Measurements from ENCODE around the gene ADISSP. TPM values are rescaled to one million over a fixed set of nuclear protein-coding genes. Genes with fewer than 3 reads are reported as not detected.

ADISSP gene
- total and polyA plus RNA-seq, 5 donors = 11.7 to 13.7 (median 12.2) TPM

DNA sequence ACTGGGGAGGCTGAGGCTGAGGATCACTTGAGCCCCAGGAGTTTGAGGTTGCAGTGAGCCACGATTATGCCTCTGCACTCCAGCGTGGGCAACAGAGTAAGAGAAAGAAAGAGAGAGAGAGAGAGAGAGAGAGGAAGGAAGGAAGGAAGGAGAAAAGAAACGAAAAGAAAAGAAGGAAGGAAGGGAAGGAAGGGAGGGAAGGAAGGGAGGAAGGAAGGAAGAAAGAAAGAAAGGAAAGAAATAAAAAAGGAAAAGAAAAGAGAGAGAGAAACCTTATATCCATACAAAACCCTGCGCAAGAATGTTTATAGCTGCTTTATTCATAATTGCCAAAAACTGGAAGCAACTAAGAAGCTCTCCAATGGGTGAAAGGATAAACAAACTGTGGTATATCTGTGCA is 43.2 kb downstream of the ADISSP start:
- Histone ChIP-seq H3K27me3 (ENCODE audit: control insufficient read depth, insufficient read depth) (no peaks in the 10 kb centered on the region), H3K9me3 (ENCODE audit: control insufficient read depth, low read length) (no peaks in the 10 kb centered on the region), H3K27ac (ENCODE audit: low read length) (no peak overlapping the region), H3K4me1 (ENCODE audit: control insufficient read depth, insufficient read depth, low read length) (peaks cover 3% of the 10 kb centered on the region), H3K4me3 (ENCODE audit: low read length) (no peak overlapping the region)
- intact Hi-C loops (cut with DNase I) = no loop called here
- no peak for DNase-seq
- 68% methylated on average over 4 of the region's 4 CpGs for WGBS
- no peak for ATAC-seq

DNA sequence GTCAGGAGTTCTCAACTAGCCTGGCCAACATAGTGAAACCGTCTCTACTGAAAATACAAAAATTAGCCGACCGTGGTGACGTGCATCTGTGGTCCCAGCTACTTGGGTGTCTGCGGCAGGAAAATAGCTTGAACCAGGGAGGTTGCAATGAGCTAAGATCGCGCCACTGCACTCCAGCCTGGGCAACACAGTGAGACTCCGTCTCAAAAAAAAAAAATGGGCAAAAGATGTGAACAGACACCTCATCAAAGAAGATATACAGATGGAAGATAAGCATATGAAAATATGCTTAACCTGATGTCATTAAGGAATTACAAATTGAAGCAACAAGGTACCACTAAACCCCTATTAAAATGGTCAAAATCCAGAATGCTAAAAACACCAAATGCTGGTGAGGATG is 44.3 kb downstream of the ADISSP start:
- Histone ChIP-seq H3K27ac (ENCODE audit: low read length) (no peak overlapping the region), H3K4me1 (ENCODE audit: control insufficient read depth, insufficient read depth, low read length) (no peaks in the 10 kb centered on the region), H3K27me3 (ENCODE audit: control insufficient read depth, insufficient read depth) (no peaks in the 10 kb centered on the region), H3K9me3 (ENCODE audit: control insufficient read depth, low read length) (no peaks in the 10 kb centered on the region), H3K4me3 (ENCODE audit: low read length) (no peak overlapping the region)
- 95% methylated on average over 8 of the region's 8 CpGs for WGBS
- DNase-seq (no peak), ATAC-seq (no peak)
- intact Hi-C loops (cut with DNase I) = no loop called here

DNA sequence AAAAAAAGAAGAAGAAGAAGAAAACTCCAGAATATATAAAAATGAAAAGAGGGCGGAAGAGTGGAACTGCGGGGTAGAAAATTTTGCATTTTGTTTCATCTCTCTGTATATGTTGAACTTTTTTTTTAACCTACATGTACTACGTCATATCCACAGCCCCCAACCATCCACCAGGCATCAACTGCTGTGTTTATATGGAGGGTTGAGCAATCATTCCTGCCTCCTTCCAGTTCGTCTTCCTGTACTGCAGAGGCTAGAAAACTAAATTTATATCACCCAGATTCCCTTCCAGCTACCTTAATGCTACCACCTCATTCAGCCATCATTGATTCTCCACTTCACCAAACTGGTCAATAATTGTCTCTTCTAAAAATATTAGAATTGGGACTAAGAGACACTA is 45.6 kb downstream of the ADISSP start:
- no peak for DNase-seq
- Histone ChIP-seq H3K4me3 (ENCODE audit: low read length) (no peak overlapping the region), H3K9me3 (ENCODE audit: control insufficient read depth, low read length) (no peaks in the 10 kb centered on the region), H3K4me1 (ENCODE audit: control insufficient read depth, insufficient read depth, low read length) (no peaks in the 10 kb centered on the region), H3K27me3 (ENCODE audit: control insufficient read depth, insufficient read depth) (no peaks in the 10 kb centered on the region), H3K27ac (ENCODE audit: low read length) (no peak overlapping the region)
- intact Hi-C loops (cut with DNase I) = no loop called here
- 90% methylated on average over 4 of the region's 4 CpGs for WGBS
- ATAC-seq = no peak

DNA sequence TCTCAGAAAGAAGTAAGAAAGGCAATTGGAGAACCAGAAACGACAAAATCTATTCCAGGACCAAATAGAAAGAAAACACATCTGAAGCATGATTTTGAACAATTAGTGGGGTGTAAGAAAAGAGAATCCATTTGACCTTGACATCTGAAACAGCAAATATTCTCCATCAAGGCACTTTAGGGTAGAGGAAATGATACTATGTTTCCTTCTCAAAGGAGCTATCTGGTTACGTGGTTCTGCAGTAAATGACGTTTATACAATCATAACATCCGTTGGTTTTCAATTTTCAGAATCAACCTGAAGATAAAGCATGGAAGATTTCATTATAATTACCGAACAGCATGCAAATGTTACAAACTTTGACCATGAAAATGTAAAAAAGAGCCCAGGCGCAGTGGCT is 46.9 kb downstream of the ADISSP start:
- no peak overlapping the region for H3K27ac ChIP-seq (ENCODE audit: low read length)
- H3K4me1 ChIP-seq (ENCODE audit: control insufficient read depth, insufficient read depth, low read length) = no peaks in the 10 kb centered on the region
- DNase-seq (no peak), ATAC-seq (no peak)
- H3K9me3 ChIP-seq (ENCODE audit: control insufficient read depth, low read length) = no peaks in the 10 kb centered on the region
- 67% methylated on average over 6 of the region's 6 CpGs for WGBS
- intact Hi-C loops (cut with DNase I) = no loop called here
- no peak overlapping the region for H3K4me3 ChIP-seq (ENCODE audit: low read length)
- H3K27me3 ChIP-seq (ENCODE audit: control insufficient read depth, insufficient read depth) = no peaks in the 10 kb centered on the region

DNA sequence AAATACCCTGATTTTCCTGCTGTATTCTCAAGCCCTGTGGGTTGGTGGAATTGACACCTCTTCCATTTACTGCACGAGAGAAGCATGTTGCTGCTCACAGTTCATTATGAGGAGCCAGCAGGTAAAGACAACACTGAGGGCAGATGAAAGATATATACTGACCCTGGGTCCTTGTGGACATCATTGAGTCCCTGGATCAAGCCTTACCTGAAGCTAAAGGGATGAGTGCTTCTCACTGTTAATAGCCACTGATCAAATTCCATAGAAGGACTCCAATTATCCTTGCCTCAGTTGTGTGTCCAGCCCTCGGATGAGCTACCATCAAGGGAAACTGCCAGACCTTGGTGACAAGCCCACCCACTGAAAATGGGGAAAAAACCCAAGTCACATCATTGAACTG is 47.5 kb downstream of the ADISSP start:
- Histone ChIP-seq H3K27ac (ENCODE audit: low read length) (no peak overlapping the region), H3K9me3 (ENCODE audit: control insufficient read depth, low read length) (no peaks in the 10 kb centered on the region), H3K27me3 (ENCODE audit: control insufficient read depth, insufficient read depth) (no peaks in the 10 kb centered on the region), H3K4me3 (ENCODE audit: low read length) (no peak overlapping the region), H3K4me1 (ENCODE audit: control insufficient read depth, insufficient read depth, low read length) (no peaks in the 10 kb centered on the region)
- intact Hi-C loops (cut with DNase I) = no loop called here
- ATAC-seq = no peak
- 82% methylated on average over 2 of the region's 2 CpGs for WGBS
- DNase-seq = no peak

DNA sequence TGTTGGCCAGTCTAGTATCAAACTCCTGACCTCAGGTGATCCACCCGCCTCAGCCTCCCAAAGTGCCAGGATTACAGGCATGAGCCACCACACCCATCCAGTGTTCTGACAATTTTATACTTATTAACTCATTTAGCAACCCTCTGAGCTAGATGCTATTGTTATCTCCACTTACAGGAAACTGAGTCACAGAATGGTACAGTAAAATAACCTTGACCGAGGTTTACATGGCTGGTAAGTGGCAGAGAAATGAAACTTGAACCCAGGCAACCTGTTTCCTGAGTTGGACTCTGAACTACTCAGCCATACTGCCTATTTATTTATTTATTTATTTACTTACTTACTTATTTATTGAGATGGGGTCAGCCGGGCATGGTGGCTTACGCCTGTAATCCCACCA is 48.5 kb downstream of the ADISSP start:
- no peaks in the 10 kb centered on the region for H3K27me3 ChIP-seq (ENCODE audit: control insufficient read depth, insufficient read depth)
- H3K4me3 ChIP-seq (ENCODE audit: low read length) = no peak overlapping the region
- intact Hi-C loops (cut with DNase I) = no loop called here
- no peak overlapping the region for H3K27ac ChIP-seq (ENCODE audit: low read length)
- 89% methylated on average over 4 of the region's 4 CpGs for WGBS
- ATAC-seq = no peak
- no peaks in the 10 kb centered on the region for H3K9me3 ChIP-seq (ENCODE audit: control insufficient read depth, low read length)
- DNase-seq = no peak
- no peaks in the 10 kb centered on the region for H3K4me1 ChIP-seq (ENCODE audit: control insufficient read depth, insufficient read depth, low read length)

DNA sequence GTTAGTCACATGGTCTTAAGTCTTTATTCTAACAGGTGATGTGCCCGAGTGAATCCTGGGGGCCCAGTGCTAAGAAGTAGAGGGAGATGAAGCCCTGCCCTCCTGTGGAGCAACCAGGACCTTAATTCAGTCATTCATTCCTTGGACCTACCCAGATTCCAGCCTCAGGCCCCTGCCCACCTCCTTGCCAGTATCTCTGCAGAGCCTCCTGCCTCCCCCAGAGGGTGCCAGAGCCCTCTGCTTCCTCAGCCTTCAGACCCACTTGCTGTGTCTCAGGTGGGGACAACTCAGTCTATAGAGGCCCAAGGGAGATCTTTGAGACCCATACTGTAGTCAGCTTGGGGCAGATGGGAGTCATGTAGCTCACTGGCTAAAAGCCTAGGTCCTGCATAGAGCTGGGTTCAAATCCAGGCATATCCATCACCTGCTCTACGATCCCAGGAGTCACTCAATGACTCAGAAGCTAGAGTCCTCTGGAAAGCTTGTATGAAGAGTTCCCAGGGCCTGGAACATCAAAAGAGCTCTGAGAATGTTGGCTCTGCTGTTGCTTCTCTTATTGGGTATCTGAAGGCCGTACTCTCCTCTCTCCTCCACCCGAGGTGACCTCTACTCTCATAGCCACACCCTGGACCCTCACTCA is 51.2 kb downstream of the ADISSP start:
- no peak for DNase-seq
- Histone ChIP-seq H3K27ac (ENCODE audit: low read length) (no peak overlapping the region), H3K4me1 (ENCODE audit: control insufficient read depth, insufficient read depth, low read length) (no peaks in the 10 kb centered on the region), H3K9me3 (ENCODE audit: control insufficient read depth, low read length) (no peaks in the 10 kb centered on the region), H3K4me3 (ENCODE audit: low read length) (no peak overlapping the region), H3K27me3 (ENCODE audit: control insufficient read depth, insufficient read depth) (no peaks in the 10 kb centered on the region)
- peak; percentile 69 to 82 for ATAC-seq
- 82% methylated on average over 4 of the region's 4 CpGs for WGBS
- intact Hi-C loops (cut with DNase I) = no loop called here

DNA sequence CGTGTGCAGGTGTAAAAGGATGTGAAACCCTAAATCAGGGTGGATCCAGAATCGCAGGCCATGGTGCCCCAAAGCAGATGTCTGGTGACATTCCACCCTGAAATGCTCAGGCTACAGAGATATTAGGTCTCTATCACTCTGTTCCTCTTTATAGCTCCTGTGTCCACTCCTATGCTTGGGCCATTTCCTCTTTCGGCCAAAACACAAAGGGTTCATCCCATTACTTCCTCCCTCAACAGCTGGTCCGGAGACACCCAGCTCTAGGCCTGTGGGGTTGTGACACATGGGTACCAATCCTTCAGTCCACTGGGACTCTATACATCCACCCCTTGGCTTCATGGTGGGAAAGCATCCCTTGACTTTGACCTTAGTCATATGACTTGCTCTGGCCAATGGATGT is 53.5 kb downstream of the ADISSP start:
- DNase-seq (peak in 1 of 3 donors; percentile 12), ATAC-seq (peak; percentile 4 to 28)
- Histone ChIP-seq H3K4me1 (ENCODE audit: control insufficient read depth, insufficient read depth, low read length) (no peaks in the 10 kb centered on the region), H3K9me3 (ENCODE audit: control insufficient read depth, low read length) (no peaks in the 10 kb centered on the region), H3K4me3 (ENCODE audit: low read length) (no peak overlapping the region), H3K27ac (ENCODE audit: low read length) (no peak overlapping the region), H3K27me3 (ENCODE audit: control insufficient read depth, insufficient read depth) (no peaks in the 10 kb centered on the region)
- intact Hi-C loops (cut with DNase I) = loop anchor here in 2 of 4 donors (5.0 kb wide), 1 partner anchor 37 kb away; no protein-coding TSS in a partner anchor
- WGBS = 70% methylated on average over 4 of the region's 4 CpGs

DNA sequence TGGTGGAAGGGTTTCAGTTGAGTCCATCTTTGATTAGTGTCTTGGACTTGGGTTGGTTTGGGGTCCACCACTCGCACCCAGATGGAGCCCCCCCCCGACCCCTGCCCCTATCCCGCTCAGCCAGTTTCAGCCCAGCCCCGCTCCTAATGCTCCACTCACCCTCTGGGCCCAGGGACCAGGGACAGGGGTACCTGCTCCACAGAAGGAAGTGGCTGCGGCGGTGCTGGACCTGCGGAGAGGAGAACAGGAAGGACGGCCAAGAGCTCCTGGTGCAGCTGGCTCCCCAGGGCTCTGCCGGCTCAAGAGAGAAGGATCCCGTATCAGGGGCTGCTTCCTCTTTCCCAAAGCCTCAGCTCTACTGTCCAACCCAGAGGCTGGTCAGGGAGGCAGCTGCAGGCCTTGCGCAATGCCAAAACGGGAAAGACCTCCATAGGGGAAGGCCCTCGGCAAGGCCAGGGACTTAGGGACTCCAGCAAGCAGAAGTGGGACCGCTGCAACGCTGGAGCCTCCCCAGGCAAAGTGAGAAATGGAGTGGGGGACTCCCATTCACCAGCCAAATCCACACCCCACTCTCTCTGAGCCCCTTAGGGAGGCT is 55.2 kb downstream of the ADISSP start, which contains the start of gene SIGLEC1:
Gene SIGLEC1 (minus strand): TSS at position 322 of the 595 bp plus-strand sequence. CDS start 5,472 bp downstream, outside the sequence.
- intact Hi-C loops (cut with DNase I) = loop anchor here in 2 of 4 donors (5.0 kb wide), 1 partner anchor 35 kb away; no protein-coding TSS in a partner anchor
- H3K4me3 ChIP-seq (ENCODE audit: low read length) = no peak within 1 kb of the TSS
- H3K4me1 ChIP-seq (ENCODE audit: control insufficient read depth, insufficient read depth, low read length) = no peaks in the 10 kb centered on the region
- ATAC-seq (peak; percentile 36 to 52), DNase-seq (peak; percentile 75 to 88 (median 86))
- no peaks in the 10 kb centered on the region for H3K9me3 ChIP-seq (ENCODE audit: control insufficient read depth, low read length)
- 79% methylated on average over 15 of the region's 15 CpGs for WGBS
- no peaks in the 10 kb centered on the region for H3K27me3 ChIP-seq (ENCODE audit: control insufficient read depth, insufficient read depth)
- H3K27ac ChIP-seq (ENCODE audit: low read length) = no peak within 1 kb of the TSS

DNA sequence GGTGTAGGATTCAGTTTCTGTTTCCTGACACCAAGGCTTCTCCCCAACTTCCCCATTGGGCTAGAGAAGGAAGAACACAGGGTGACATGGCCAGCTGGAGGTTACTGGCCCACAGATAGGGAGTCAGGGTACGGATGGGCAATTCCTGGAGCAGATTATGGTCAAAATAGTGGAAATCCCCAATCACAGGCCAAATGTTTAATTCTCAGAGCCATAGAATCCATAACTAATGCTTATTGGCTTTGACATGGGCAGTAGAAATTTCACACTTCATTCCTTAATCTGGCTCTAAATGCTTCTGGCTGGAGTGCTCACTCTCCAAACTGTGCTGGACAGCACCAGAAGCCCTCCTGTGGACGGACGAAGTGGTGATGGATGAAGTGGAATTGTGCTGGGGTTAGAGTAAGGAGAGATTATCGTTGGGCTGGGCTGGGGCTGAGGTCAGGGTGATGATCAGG is 56.0 kb downstream of the ADISSP start:
- intact Hi-C loops (cut with DNase I) = loop anchor here (2.0 to 5.0 kb wide), 2 partner anchors 34 to 35 kb away; no protein-coding TSS in a partner anchor
- Histone ChIP-seq H3K27ac (ENCODE audit: low read length) (no peak overlapping the region), H3K4me1 (ENCODE audit: control insufficient read depth, insufficient read depth, low read length) (no peaks in the 10 kb centered on the region), H3K4me3 (ENCODE audit: low read length) (no peak overlapping the region), H3K27me3 (ENCODE audit: control insufficient read depth, insufficient read depth) (no peaks in the 10 kb centered on the region), H3K9me3 (ENCODE audit: control insufficient read depth, low read length) (no peaks in the 10 kb centered on the region)
- DNase-seq (no peak), ATAC-seq (peak in 1 of 2 donors; percentile 8)
- 59% methylated on average over 4 of the region's 4 CpGs for whole genome bisulfite sequencing

DNA sequence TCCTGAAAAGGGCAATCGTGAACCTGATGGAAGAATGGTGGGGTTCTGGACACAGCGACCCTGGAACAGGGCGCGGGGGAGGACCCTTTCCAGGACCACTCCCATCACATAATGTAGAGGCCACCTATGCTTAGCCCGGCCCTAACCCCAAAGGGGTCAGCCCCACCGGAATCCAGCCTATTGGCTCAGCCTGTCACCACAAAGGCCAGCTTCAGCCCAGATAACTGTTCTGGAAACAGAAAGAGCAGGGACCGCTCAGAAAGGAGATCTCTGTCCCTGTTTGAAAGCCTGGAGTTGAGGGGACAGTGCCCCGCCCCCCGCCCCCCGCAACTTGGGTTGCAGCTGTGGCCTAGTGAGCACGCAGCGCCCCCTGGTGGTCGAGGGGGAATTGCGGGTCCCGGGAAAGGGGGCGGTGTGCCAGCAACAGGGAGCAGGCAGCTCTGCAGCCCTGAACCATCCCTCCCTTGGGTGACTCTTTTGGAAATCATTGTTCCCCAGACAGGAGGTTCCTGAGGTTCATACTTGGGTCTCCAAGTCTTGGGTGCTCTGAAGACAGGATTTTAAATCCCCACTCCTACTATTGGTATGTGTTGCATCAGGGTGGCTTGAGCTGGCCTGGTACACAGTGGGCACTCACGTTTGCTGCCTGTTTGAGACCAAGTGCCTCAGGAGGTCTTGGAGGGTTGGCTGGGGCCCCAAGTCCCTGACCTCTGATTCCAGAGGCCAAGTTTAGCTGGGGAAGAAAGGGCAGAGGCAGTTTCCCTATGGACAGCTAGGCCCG is 56.7 kb downstream of the ADISSP start:
- peak; percentile 72 to 93 (median 91) for DNase-seq
- WGBS = 31% methylated on average over 18 of the region's 18 CpGs
- Histone ChIP-seq H3K9me3 (ENCODE audit: control insufficient read depth, low read length) (no peaks in the 10 kb centered on the region), H3K27me3 (ENCODE audit: control insufficient read depth, insufficient read depth) (no peaks in the 10 kb centered on the region), H3K27ac (ENCODE audit: low read length) (no peak overlapping the region), H3K4me3 (ENCODE audit: low read length) (no peak overlapping the region), H3K4me1 (ENCODE audit: control insufficient read depth, insufficient read depth, low read length) (no peaks in the 10 kb centered on the region)
- peak; percentile 47 to 60 for ATAC-seq
- intact Hi-C loops (cut with DNase I) = loop anchor here (2.0 to 5.0 kb wide), 2 partner anchors 34 kb away; no protein-coding TSS in a partner anchor

Measured in right cardiac atrium (tissue), 5 donors.